Endothelial cell of umbilical vein (primary cell): ENCODE measurements around the gene TSPOAP1. TPM values are rescaled to one million over a fixed set of nuclear protein-coding genes. Genes with fewer than 3 reads are reported as not detected.

Experiments
- BruUV-seq: library from RNA; stranded (reverse); fragments of 400-500 nt; replicated peaks from 2 replicates; lab custom pipeline; 2021; lab: Mats Ljungman, UMichigan
- CTCF ChIA-PET: fragments of 300-600, 350-600 bp; sonication (Branson Sonifier 250); formaldehyde crosslinking; loops from one replicate; lab custom pipeline; 2021; ENCODE audit warnings: antibody characterized with exemption, inconsistent platforms; lab: Charles Lee
- POLR2A ChIA-PET: fragments of 300-600, 350-600 bp; sonication (Branson Sonifier 250); formaldehyde crosslinking; loops from one replicate; lab custom pipeline; 2021; ENCODE audit warnings: antibody characterized with exemption, inconsistent platforms; lab: Charles Lee
- DNase-seq: peaks from one replicate; pipeline ENCODE4 v3.0.0-alpha.2; 2011; ENCODE audit warnings: low read depth, low spot score
- FAIRE-seq: peaks from 2 replicates; lab custom pipeline; 2011; peaks lifted over from hg19 to GRCh38; lab: Jason Lieb, UNC
- H2AFZ ChIP-seq: 2 replicates; pipeline ENCODE4 v1.6.0; 2012; ENCODE audit warnings: low read depth, low read length, control low read depth, inconsistent platforms
- H3K27ac ChIP-seq: 2 replicates; pipeline ENCODE4 v1.5.1; 2011; ENCODE audit warnings: low read depth, mild to moderate bottlenecking, control low read depth, low read length, moderate library complexity; ENCODE audit not compliant: insufficient read depth
- H3K27me3 ChIP-seq, 2 experiments: 2 replicates each; pipeline versions ENCODE4 v1.6.0 to v1.6.1; 2011; ENCODE audit warnings: low read length in 2 of 2, mixed read lengths in 1 of 2; ENCODE audit not compliant: control insufficient read depth in 2 of 2, insufficient read depth in 2 of 2
- H3K36me3 ChIP-seq, 2 experiments: 2 replicates in 1 of 2; 3 replicates in 1 of 2; pipeline ENCODE4 v1.5.1; 2011; ENCODE audit warnings: low read length in 2 of 2, mild to moderate bottlenecking in 1 of 2, moderate library complexity in 1 of 2; ENCODE audit not compliant: control insufficient read depth in 2 of 2, insufficient read depth in 2 of 2; ENCODE audit errors: extremely low read depth in 1 of 2
- H3K4me1 ChIP-seq: 3 replicates; pipeline ENCODE4 v1.5.1; 2011; ENCODE audit warnings: mild to moderate bottlenecking, low read length; ENCODE audit not compliant: control insufficient read depth, insufficient read depth; ENCODE audit errors: extremely low read depth
- H3K4me2 ChIP-seq: 2 replicates; pipeline ENCODE4 v1.6.1; 2011; ENCODE audit warnings: low read length, control low read depth, mixed read lengths; ENCODE audit not compliant: insufficient read depth
- H3K4me3 ChIP-seq, 3 experiments: fragments of 200-600 bp in 1 of 3; sonication (generic), shearing (Covaris generic) in 1 of 3; replicated peaks in 1 of 3; 2 replicates each; pipeline ENCODE4 v1.5.1; 2011 to 2016; ENCODE audit warnings: control low read depth in 3 of 3, low read length in 3 of 3, mild to moderate bottlenecking in 2 of 3, inconsistent platforms in 1 of 3, low read depth in 1 of 3, moderate library complexity in 1 of 3; ENCODE audit not compliant: insufficient read depth in 1 of 3
- H3K79me2 ChIP-seq: 2 replicates; pipeline ENCODE4 v1.6.0; 2012; ENCODE audit warnings: low read length, inconsistent platforms; ENCODE audit not compliant: control insufficient read depth, insufficient read depth
- H3K9ac ChIP-seq: replicated peaks from 2 replicates; pipeline ENCODE3; 2011; ENCODE audit warnings: low read length, control low read depth; ENCODE audit not compliant: insufficient read depth; ENCODE audit errors: extremely low read depth
- H3K9me1 ChIP-seq: replicated peaks from 3 replicates; pipeline ENCODE4 v1.6.0; 2011; ENCODE audit warnings: mild to moderate bottlenecking, low read length; ENCODE audit not compliant: control insufficient read depth, insufficient read depth; ENCODE audit errors: extremely low read depth
- H3K9me3 ChIP-seq: replicated peaks from 2 replicates; pipeline ENCODE4 v1.5.1; 2012; ENCODE audit warnings: low read length, inconsistent platforms; ENCODE audit not compliant: control insufficient read depth, insufficient read depth
- H4K20me1 ChIP-seq: replicated peaks from 2 replicates; pipeline ENCODE3; 2011; ENCODE audit warnings: mild to moderate bottlenecking, low read length; ENCODE audit not compliant: control insufficient read depth, insufficient read depth; ENCODE audit errors: extremely low read depth
- EZH2 ChIP-seq: IDR thresholded peaks from 2 replicates; pipeline ENCODE4 v1.6.1; 2012; ENCODE audit warnings: borderline replicate concordance, low read depth, mild to moderate bottlenecking, moderate library complexity, low read length, inconsistent platforms; ENCODE audit not compliant: severe bottlenecking
- FOS ChIP-seq: IDR thresholded peaks from 2 replicates; pipeline ENCODE4 v1.6.1; 2011; ENCODE audit warnings: mild to moderate bottlenecking, low read length, moderate library complexity, borderline replicate concordance; ENCODE audit not compliant: insufficient read depth
- JUN ChIP-seq: IDR thresholded peaks from 2 replicates; pipeline ENCODE4 v1.6.1; 2011; ENCODE audit warnings: borderline replicate concordance, low read depth; ENCODE audit not compliant: insufficient read length, insufficient read depth
- MYC ChIP-seq: IDR thresholded peaks from one replicate; pipeline ENCODE4 v1.6.1; 2011; ENCODE audit warnings: mild to moderate bottlenecking, low read depth, low read length
- POLR2A ChIP-seq: IDR thresholded peaks from 2 replicates; pipeline ENCODE4 v1.6.1; 2012; ENCODE audit warnings: low read depth, mild to moderate bottlenecking, control low read depth, low read length
- dilution Hi-C: fragments of 300-500 bp; cut with MboI; formaldehyde crosslinking; loops from one replicate; pipeline ENCODE4 v1.15.0; 2019; ENCODE audit warnings: low sequenced_read_pairs; ENCODE audit not compliant: extremely low pct_ligation_motif_present
- intact Hi-C: fragments of 100-400 bp; cut with micrococcal nuclease; formaldehyde crosslinking; loops from one replicate; pipeline ENCODE4 v1.10.0; 2022
- polyA plus RNA-seq, 4 experiments: library from polyadenylated mRNA; depleted of rRNA in 3 of 4; stranded (reverse) in 3 of 4; unstranded in 1 of 4; fragments of >200 nt; gene quantifications; 2 replicates each; pipeline versions ENCODE4 v1.2.1 to v1.2.3, GENCODE V29; 2011 to 2012; ENCODE audit warnings: missing spikeins in 1 of 4
- total RNA-seq: library from RNA; stranded (reverse); gene quantifications from 2 replicates; pipeline ENCODE4 v1.2.3, GENCODE V29; 2021
- TF ChIP-seq, protein P1 (sequence below): IDR thresholded peaks from 2 replicates; pipeline ENCODE4 v1.6.1; 2011; ENCODE audit not compliant: insufficient read depth, insufficient read length
- TF ChIP-seq, protein P2 (sequence below), 2 donors: IDR thresholded peaks; 1 replicate in 1 of 2; 2 replicates in 1 of 2; pipeline ENCODE4 v1.5.1; 2011; ENCODE audit warnings: low read length in 2 of 2, mild to moderate bottlenecking in 2 of 2, moderate library complexity in 2 of 2, control low read depth in 1 of 2, inconsistent platforms in 1 of 2, low read depth in 1 of 2; ENCODE audit not compliant: insufficient read depth in 1 of 2; ENCODE audit errors: extremely low read depth in 1 of 2

Gene TSPOAP1
- total and polyA plus RNA-seq, 2 donors (not counting 3 experiments of a cell fraction or from before 2014, with no cell fraction given), result not detected

GRCh38 chr17:58327363-58328194 is 1.0 kb downstream of the TSPOAP1 start:
- Histone ChIP-seq H3K36me3 (no peaks in the 10 kb centered on the region), H3K9me1 (no peaks in the 10 kb centered on the region), H3K9ac (no peak overlapping the region), H4K20me1 (no peaks in the 10 kb centered on the region), H3K4me1 (no peaks in the 10 kb centered on the region), H3K27ac (no peak overlapping the region), H3K27me3 (peaks cover 23 to 25% of the 10 kb centered on the region in 2 experiments), H3K79me2 (no peaks in the 10 kb centered on the region), H3K9me3 (no peaks in the 10 kb centered on the region), H3K4me3 (no peak overlapping the region), H3K4me2 (no peak overlapping the region), H2AFZ (no peak overlapping the region)
- no peak for FAIRE-seq
- CTCF ChIA-PET, result interaction anchor here (1.2 to 1.9 kb wide), 2 partner anchors 10 to 19 kb away, joined by 4 to 5 read pairs; no protein-coding TSS in a partner anchor
- intact Hi-C loops, result no loop called here
- dilution Hi-C loops, result no loop called here
- POLR2A ChIA-PET, result no interaction called here
- no peak for DNase-seq
- no peak for TF ChIP-seq JUN
- no peak for TF ChIP-seq MYC
- no peak for TF ChIP-seq EZH2
- no TSS peak for BruUV-seq

DNA sequence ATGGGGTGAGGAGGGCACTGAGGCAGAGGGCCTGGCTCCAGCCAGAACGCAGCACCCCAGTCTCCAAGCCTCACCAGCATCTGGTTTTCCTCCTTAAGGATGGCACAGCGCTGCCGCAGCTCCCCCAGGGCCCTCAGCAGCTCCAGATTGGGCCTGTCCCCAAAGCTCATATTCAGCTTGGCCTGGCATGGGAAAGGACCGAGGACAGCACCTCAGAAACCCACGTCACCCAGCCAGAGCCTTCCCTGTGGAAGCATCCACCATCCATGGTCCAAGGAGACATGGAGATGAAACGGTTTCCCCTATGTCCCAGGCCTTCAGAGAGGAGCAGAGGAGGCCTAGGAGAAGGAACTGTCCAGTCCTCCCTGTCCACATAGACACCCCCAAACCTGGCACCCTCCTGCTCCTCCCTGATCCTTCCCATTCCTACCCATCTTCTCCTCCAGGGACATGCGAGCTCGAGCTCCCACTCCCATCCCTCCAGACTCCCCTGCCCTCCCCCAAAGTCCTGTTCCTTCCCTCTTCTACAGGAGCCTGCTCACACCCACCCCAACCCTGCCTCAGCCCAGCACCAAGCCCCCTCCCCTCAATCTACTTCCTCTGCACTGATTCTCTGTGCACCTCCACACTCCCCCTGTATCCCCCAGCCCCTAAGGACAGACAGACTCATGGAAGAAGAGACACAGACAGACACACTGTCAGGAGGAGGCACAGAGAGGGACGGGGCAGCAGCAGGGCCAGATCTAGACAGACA is 1.8 kb downstream of the TSPOAP1 start:
- no peak for FAIRE-seq

More for the DNA sequence above, 1.8 kb downstream of the TSPOAP1 start:
- Histone ChIP-seq H3K27me3 (peaks cover 23 to 25% of the 10 kb centered on the region in 2 experiments), H3K27ac (no peak overlapping the region), H3K4me3 (no peak overlapping the region), H3K79me2 (no peaks in the 10 kb centered on the region), H3K36me3 (no peaks in the 10 kb centered on the region), H3K9ac (no peak overlapping the region), H2AFZ (no peak overlapping the region), H4K20me1 (no peaks in the 10 kb centered on the region), H3K9me3 (no peaks in the 10 kb centered on the region), H3K4me2 (no peak overlapping the region), H3K9me1 (no peaks in the 10 kb centered on the region), H3K4me1 (no peaks in the 10 kb centered on the region)
- ChIA-PET CTCF (interaction anchor here (1.2 to 1.9 kb wide), 2 partner anchors 9 to 18 kb away, joined by 4 to 8 read pairs (median 5); no protein-coding TSS in a partner anchor), POLR2A (no interaction called here)
- DNase-seq, result no peak
- dilution Hi-C loops, result no loop called here
- TF ChIP-seq, protein P1, sequence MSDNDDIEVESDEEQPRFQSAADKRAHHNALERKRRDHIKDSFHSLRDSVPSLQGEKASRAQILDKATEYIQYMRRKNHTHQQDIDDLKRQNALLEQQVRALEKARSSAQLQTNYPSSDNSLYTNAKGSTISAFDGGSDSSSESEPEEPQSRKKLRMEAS, result no peak
- no peak for TF ChIP-seq POLR2A
- no peak for TF ChIP-seq JUN
- TF ChIP-seq MYC, result no peak
- TF ChIP-seq, protein P2, sequence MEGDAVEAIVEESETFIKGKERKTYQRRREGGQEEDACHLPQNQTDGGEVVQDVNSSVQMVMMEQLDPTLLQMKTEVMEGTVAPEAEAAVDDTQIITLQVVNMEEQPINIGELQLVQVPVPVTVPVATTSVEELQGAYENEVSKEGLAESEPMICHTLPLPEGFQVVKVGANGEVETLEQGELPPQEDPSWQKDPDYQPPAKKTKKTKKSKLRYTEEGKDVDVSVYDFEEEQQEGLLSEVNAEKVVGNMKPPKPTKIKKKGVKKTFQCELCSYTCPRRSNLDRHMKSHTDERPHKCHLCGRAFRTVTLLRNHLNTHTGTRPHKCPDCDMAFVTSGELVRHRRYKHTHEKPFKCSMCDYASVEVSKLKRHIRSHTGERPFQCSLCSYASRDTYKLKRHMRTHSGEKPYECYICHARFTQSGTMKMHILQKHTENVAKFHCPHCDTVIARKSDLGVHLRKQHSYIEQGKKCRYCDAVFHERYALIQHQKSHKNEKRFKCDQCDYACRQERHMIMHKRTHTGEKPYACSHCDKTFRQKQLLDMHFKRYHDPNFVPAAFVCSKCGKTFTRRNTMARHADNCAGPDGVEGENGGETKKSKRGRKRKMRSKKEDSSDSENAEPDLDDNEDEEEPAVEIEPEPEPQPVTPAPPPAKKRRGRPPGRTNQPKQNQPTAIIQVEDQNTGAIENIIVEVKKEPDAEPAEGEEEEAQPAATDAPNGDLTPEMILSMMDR (IDR thresholded peaks at IDR 0.05; ENCODE audit: extremely low read depth in 1 of 2, insufficient read depth in 1 of 2, low read depth in 1 of 2, low read length in 2 of 2), result no peak
- TF ChIP-seq FOS, result no peak
- intact Hi-C loops, result no loop called here
- BruUV-seq, result no TSS peak
